B cell (primary cell): ENCODE data around the gene RABGAP1L. TPM values are rescaled to one million over a fixed set of nuclear protein-coding genes. Genes with fewer than 3 reads are reported as not detected.
A peak's percentile ranks its signal among the peaks of the same experiment; 100 is the strongest.

Experiments
- ATAC-seq: fragments of 200-7000 bp; cut with Tn5 transposase; one replicate; pipeline ENCODE4 v1.10.0; 2021; ENCODE audit warnings: low read depth, mild to moderate bottlenecking, moderate number of reproducible peaks, moderate library complexity
- CTCF ChIA-PET: fragments of 350-600 bp; sonication (Branson Sonifier 250); formaldehyde crosslinking; loops from one replicate; lab custom pipeline; 2021; ENCODE audit warnings: antibody characterized with exemption, inconsistent platforms; lab: Charles Lee
- POLR2A ChIA-PET: fragments of 350-600 bp; sonication (Branson Sonifier 250); formaldehyde crosslinking; loops from one replicate; lab custom pipeline; 2021; ENCODE audit warnings: antibody characterized with exemption; lab: Charles Lee
- DNase-seq: peaks from one replicate; pipeline ENCODE4 v3.0.0; 2013
- H2AFZ ChIP-seq: 2 replicates; pipeline ENCODE4 v1.6.1; 2012; ENCODE audit warnings: mild to moderate bottlenecking, low read depth, low read length; ENCODE audit not compliant: insufficient read depth, poor library complexity, severe bottlenecking
- H3K27ac ChIP-seq, 2 donors: 1 replicate in 1 of 2; 2 replicates in 1 of 2; pipeline ENCODE4 v1.5.1; 2012 to 2013; ENCODE audit warnings: low read length in 2 of 2, mild to moderate bottlenecking in 2 of 2, moderate library complexity in 1 of 2
- H3K27me3 ChIP-seq, 4 experiments: fragments of 200-600 bp in 1 of 4; sonication (generic) in 1 of 4; replicated peaks in 1 of 4; 1 replicate in 2 of 4; 2 replicates in 2 of 4; pipeline versions ENCODE4 v1.6.1 to v1.7.0; 2013 to 2016; ENCODE audit warnings: low read length in 3 of 4, mild to moderate bottlenecking in 2 of 4, mixed read lengths in 1 of 4, moderate library complexity in 1 of 4; ENCODE audit not compliant: insufficient read depth in 4 of 4, control insufficient read depth in 3 of 4; ENCODE audit errors: control extremely low read depth in 1 of 4
- H3K36me3 ChIP-seq, 2 experiments: replicated peaks in 1 of 2; 1 replicate in 1 of 2; 2 replicates in 1 of 2; pipeline versions ENCODE4 v1.6.1 to v1.7.1; 2013; ENCODE audit warnings: low read length in 1 of 2; ENCODE audit not compliant: insufficient read depth in 2 of 2, control insufficient read depth in 1 of 2; ENCODE audit errors: control extremely low read depth in 1 of 2, extremely low read depth in 1 of 2
- H3K4me1 ChIP-seq, 2 donors: fragments of 200-600 bp in 1 of 2; sonication (generic) in 1 of 2; 1 replicate in 1 of 2; 2 replicates in 1 of 2; pipeline versions ENCODE4 v1.5.1 to v1.6.1; 2013 to 2017; ENCODE audit warnings: low read length in 2 of 2; ENCODE audit not compliant: control insufficient read depth in 2 of 2, insufficient read depth in 2 of 2
- H3K4me2 ChIP-seq: replicated peaks from 2 replicates; pipeline ENCODE3; 2012; ENCODE audit warnings: mild to moderate bottlenecking, low read depth, low read length; ENCODE audit not compliant: poor library complexity, severe bottlenecking
- H3K4me3 ChIP-seq, 5 experiments: fragments of 200-600 bp in 1 of 5; sonication (generic) in 1 of 5; 1 replicate in 3 of 5; 2 replicates in 2 of 5; pipeline versions ENCODE4 v1.5.1 to v1.7.0; 2011 to 2016; ENCODE audit warnings: low read length in 4 of 5, mild to moderate bottlenecking in 4 of 5, low read depth in 2 of 5, control low read depth in 1 of 5, moderate library complexity in 1 of 5; ENCODE audit not compliant: insufficient read depth in 1 of 5; ENCODE audit errors: control extremely low read depth in 1 of 5, extremely low read depth in 1 of 5
- H3K79me2 ChIP-seq: fragments of 200-600 bp; sonication (generic); one replicate; pipeline ENCODE4 v1.6.0; 2016; ENCODE audit warnings: low read length; ENCODE audit not compliant: control insufficient read depth, insufficient read depth
- H3K9ac ChIP-seq: fragments of 200-600 bp; sonication (generic); 2 replicates; pipeline ENCODE4 v1.6.1; 2017; ENCODE audit warnings: mild to moderate bottlenecking, low read length, moderate library complexity
- H3K9me3 ChIP-seq, 3 donors: one replicate each; pipeline versions ENCODE4 v1.6.1 to v1.7.1; 2013; ENCODE audit warnings: low read length in 2 of 3; ENCODE audit not compliant: control insufficient read depth in 2 of 3, insufficient read depth in 1 of 3; ENCODE audit errors: control extremely low read depth in 1 of 3
- H4K20me1 ChIP-seq: 2 replicates; pipeline ENCODE4 v1.6.0; 2012; ENCODE audit warnings: mild to moderate bottlenecking, low read length; ENCODE audit not compliant: insufficient read depth, control insufficient read depth, poor library complexity, severe bottlenecking
- H3K27ac Mint-ChIP-seq: one replicate; pipeline ENCODE4 v1.8.0; 2021; ENCODE audit warnings: mixed read lengths
- H3K27me3 Mint-ChIP-seq: one replicate; pipeline ENCODE4 v1.8.0; 2021; ENCODE audit warnings: mixed read lengths
- H3K4me1 Mint-ChIP-seq: one replicate; pipeline ENCODE4 v1.8.0; 2021; ENCODE audit warnings: mixed read lengths
- H3K4me3 Mint-ChIP-seq: one replicate; pipeline ENCODE4 v1.8.0; 2021; ENCODE audit warnings: mixed read lengths
- H3K9me3 Mint-ChIP-seq: one replicate; pipeline ENCODE4 v1.8.0; 2022; ENCODE audit warnings: mixed read lengths; ENCODE audit not compliant: insufficient read depth
- EZH2 ChIP-seq: IDR thresholded peaks from 2 replicates; pipeline ENCODE4 v1.6.1; 2012; ENCODE audit warnings: borderline replicate concordance, low read depth, mild to moderate bottlenecking, moderate library complexity, low read length; ENCODE audit not compliant: insufficient read depth, poor library complexity, severe bottlenecking
- WGBS: methylation state at CpG from one replicate; pipeline ENCODE4 v1.1.5; 2013; ENCODE audit warnings: missing lambda C conversion rate; ENCODE audit not compliant: insufficient coverage; 5-methylcytosine and 5-hydroxymethylcytosine counted together
- intact Hi-C: fragments of 100-400 bp; cut with micrococcal nuclease; formaldehyde crosslinking; loops from one replicate; pipeline ENCODE4 v1.10.0; 2022
- polyA plus RNA-seq: library from polyadenylated mRNA; depleted of rRNA; stranded (reverse); fragments of >200 nt; gene quantifications from 2 replicates; pipeline ENCODE4 v1.2.3, GENCODE V29; 2012
- total RNA-seq, 2 donors: library from RNA; stranded (reverse); fragments of 120-200 nt in 1 of 2; gene quantifications; 1 replicate in 1 of 2; 2 replicates in 1 of 2; pipeline versions ENCODE4 v1.2.3 to v1.2.4, GENCODE V29; 2013 to 2022
- TF ChIP-seq, protein P1 (sequence below): fragments of 200-600 bp; IDR thresholded peaks from one replicate; pipeline ENCODE4 v1.8.0; 2022; ENCODE audit warnings: antibody characterized with exemption, mild to moderate bottlenecking

RABGAP1L gene
- total and polyA plus RNA-seq, 2 donors (not counting 1 experiment from before 2014, with no cell fraction given), result 34.9 to 159 TPM

DNA sequence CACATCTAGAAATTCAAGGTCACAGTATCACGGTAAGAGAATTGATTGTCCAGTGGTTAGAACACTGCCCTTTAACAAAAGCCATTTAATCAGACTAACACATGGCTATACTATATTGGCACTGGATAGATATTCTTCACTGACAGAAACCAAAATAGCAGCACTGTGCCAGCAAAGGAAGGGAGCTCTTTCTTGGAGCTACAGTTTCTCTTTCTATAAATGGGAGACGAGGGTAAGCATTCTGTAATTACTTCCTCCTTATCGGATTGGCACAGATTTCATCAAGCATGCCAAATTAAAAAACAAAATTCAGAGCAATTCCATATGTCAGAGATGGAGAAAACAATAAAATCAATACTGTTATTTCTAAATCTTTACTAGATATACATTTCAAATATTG lies 724.7 kb downstream of the RABGAP1L start:
- ChIA-PET CTCF (interaction anchor here (1.0 to 1.6 kb wide), 3 partner anchors 9 to 99 kb away, joined by 3 to 8 read pairs (median 3); no protein-coding TSS in a partner anchor), POLR2A (no interaction called here)

DNA sequence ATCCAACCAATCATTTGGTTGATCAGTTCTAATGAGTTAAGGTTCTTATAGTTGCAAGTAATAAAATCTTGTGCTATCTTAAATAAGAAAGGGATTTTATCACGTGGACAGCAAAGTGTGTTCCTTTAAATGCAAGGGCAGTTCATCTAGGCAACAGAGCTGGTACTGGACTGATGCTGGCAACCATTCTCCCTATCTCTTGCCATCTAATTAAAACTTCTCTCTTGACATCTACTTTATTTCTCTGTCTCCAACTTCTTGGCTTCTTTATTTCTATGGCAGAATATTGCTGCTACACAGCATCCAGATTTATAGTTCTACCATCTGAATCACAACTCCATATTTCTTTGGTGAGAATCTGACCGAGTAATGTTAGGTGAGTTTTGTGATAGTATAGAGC lies 725.2 kb downstream of the RABGAP1L start:
- Histone ChIP-seq H3K9me3 (no peaks in the 10 kb centered on the region), H3K27me3 (no peaks in the 10 kb centered on the region), H3K27ac (no peak overlapping the region), H4K20me1 (no peaks in the 10 kb centered on the region), H3K4me3 (no peak overlapping the region), H3K79me2 (no peaks in the 10 kb centered on the region), H2AFZ (no peak overlapping the region), H3K4me2 (no peak overlapping the region), H3K36me3 (no peaks in the 10 kb centered on the region), H3K9ac (no peak overlapping the region), H3K4me1 (peaks cover 4 to 7% of the 10 kb centered on the region in 2 donors)
- Mint-ChIP-seq H3K4me3 (no peak overlapping the region), H3K4me1 (peaks cover 16% of the 10 kb centered on the region), H3K27me3 (no peaks in the 10 kb centered on the region), H3K27ac (no peak overlapping the region), H3K9me3 (no peaks in the 10 kb centered on the region)
- DNase-seq, result no peak
- TF ChIP-seq EZH2, result no peak
- TF ChIP-seq, protein P1, sequence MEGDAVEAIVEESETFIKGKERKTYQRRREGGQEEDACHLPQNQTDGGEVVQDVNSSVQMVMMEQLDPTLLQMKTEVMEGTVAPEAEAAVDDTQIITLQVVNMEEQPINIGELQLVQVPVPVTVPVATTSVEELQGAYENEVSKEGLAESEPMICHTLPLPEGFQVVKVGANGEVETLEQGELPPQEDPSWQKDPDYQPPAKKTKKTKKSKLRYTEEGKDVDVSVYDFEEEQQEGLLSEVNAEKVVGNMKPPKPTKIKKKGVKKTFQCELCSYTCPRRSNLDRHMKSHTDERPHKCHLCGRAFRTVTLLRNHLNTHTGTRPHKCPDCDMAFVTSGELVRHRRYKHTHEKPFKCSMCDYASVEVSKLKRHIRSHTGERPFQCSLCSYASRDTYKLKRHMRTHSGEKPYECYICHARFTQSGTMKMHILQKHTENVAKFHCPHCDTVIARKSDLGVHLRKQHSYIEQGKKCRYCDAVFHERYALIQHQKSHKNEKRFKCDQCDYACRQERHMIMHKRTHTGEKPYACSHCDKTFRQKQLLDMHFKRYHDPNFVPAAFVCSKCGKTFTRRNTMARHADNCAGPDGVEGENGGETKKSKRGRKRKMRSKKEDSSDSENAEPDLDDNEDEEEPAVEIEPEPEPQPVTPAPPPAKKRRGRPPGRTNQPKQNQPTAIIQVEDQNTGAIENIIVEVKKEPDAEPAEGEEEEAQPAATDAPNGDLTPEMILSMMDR, result no peak
- CTCF ChIA-PET, result interaction anchor here (1.0 to 1.6 kb wide), 2 partner anchors 58 to 99 kb away, joined by 3 to 8 read pairs; no protein-coding TSS in a partner anchor
- POLR2A ChIA-PET, result no interaction called here
- intact Hi-C loops, result no loop called here
- no peak for ATAC-seq
- no CpG with 5 or more reads among the region's 2 CpGs for WGBS

More for the DNA sequence above, 724.7 kb downstream of the RABGAP1L start:
- Histone ChIP-seq H4K20me1 (no peaks in the 10 kb centered on the region), H3K4me2 (peak overlapping the region; percentile 20), H3K27ac (no peak overlapping the region), H3K36me3 (no peaks in the 10 kb centered on the region), H3K79me2 (no peaks in the 10 kb centered on the region), H3K4me1 (peaks cover 4 to 7% of the 10 kb centered on the region in 2 donors), H3K27me3 (no peaks in the 10 kb centered on the region), H3K4me3 (no peak overlapping the region), H3K9ac (peak overlapping the region; percentile 0), H2AFZ (no peak overlapping the region), H3K9me3 (no peaks in the 10 kb centered on the region)
- no peak for DNase-seq
- H3K4me1 Mint-ChIP-seq, result peaks cover 16% of the 10 kb centered on the region
- no peak for TF ChIP-seq EZH2
- TF ChIP-seq, protein P1, result no peak
- H3K27ac Mint-ChIP-seq, result no peak overlapping the region
- no peaks in the 10 kb centered on the region for H3K27me3 Mint-ChIP-seq
- no CpG with 5 or more reads among the region's 3 CpGs for WGBS
- intact Hi-C loops, result no loop called here
- no peaks in the 10 kb centered on the region for H3K9me3 Mint-ChIP-seq
- H3K4me3 Mint-ChIP-seq, result no peak overlapping the region
- no peak for ATAC-seq
